HepG2 (cell line): Measurements from ENCODE around the gene MYO1E. TPM values are rescaled to one million over a fixed set of nuclear protein-coding genes. Genes with fewer than 3 reads are reported as not detected.

Source experiments
- ATAC-seq: fragments of 200-7000 bp; cut with Tn5 transposase; 3 replicates; pipeline ENCODE4 v1.9.1; 2020; ENCODE audit warnings: mild to moderate bottlenecking, moderate library complexity
- BruUV-seq: library from RNA; stranded (reverse); fragments of 400-500 nt; replicated peaks from 2 replicates; lab custom pipeline; 2021; lab: Mats Ljungman, UMichigan
- CTCF ChIA-PET: fragments of 300-600 bp; formaldehyde crosslinking; extraction: SDS; loops from one replicate; lab custom pipeline; 2021; ENCODE audit warnings: low total read pairs, inconsistent platforms, low intra/inter-chr PET ratio; lab: Yijun Ruan, JAX
- POLR2A ChIA-PET: fragments of 350-600 bp; sonication (Branson Sonifier 250); formaldehyde crosslinking; loops from one replicate; lab custom pipeline; 2020; ENCODE audit warnings: antibody characterized with exemption, inconsistent platforms; lab: Yijun Ruan, JAX
- DNase-seq: peaks from one replicate; pipeline ENCODE4 v3.0.0-alpha.2; 2015; ENCODE audit warnings: low spot score
- FAIRE-seq: peaks from 3 replicates; lab custom pipeline; 2011; peaks lifted over from hg19 to GRCh38; lab: Jason Lieb, UNC
- H2AFZ ChIP-seq: one replicate; pipeline ENCODE4 v1.6.1; 2011; ENCODE audit warnings: low read length, inconsistent platforms
- H3K27ac ChIP-seq: fragments of 300-600 bp; 3 replicates; pipeline ENCODE4 v1.8.0; 2011; ENCODE audit warnings: mixed run types, mild to moderate bottlenecking, mixed read lengths, low read length, inconsistent platforms; ENCODE audit not compliant: insufficient read depth; ENCODE audit errors: extremely low read length
- H3K27me3 ChIP-seq, 2 experiments: fragments of 200-600 bp in 1 of 2; 2 replicates in 1 of 2; 3 replicates in 1 of 2; pipeline versions ENCODE4 v1.6.0 to v1.8.0; 2011; ENCODE audit warnings: low read length in 2 of 2, mild to moderate bottlenecking in 2 of 2, moderate library complexity in 2 of 2, inconsistent platforms in 1 of 2; ENCODE audit not compliant: insufficient read depth in 2 of 2, control insufficient read depth in 1 of 2
- H3K36me3 ChIP-seq, 2 experiments: fragments of 200-600 bp in 1 of 2; replicated peaks in 1 of 2; 2 replicates in 1 of 2; 3 replicates in 1 of 2; pipeline versions ENCODE4 v1.5.1 to v1.8.0; 2011; ENCODE audit warnings: low read length in 2 of 2, inconsistent platforms in 1 of 2; ENCODE audit not compliant: insufficient read depth in 2 of 2, control insufficient read depth in 1 of 2
- H3K4me1 ChIP-seq: 2 replicates; pipeline ENCODE4 v1.5.1; 2012; ENCODE audit warnings: low read length, inconsistent platforms; ENCODE audit not compliant: insufficient read depth
- H3K4me2 ChIP-seq: 2 replicates; pipeline ENCODE4 v1.6.0; 2011; ENCODE audit warnings: low read depth, low read length, inconsistent platforms
- H3K4me3 ChIP-seq, 3 experiments: fragments of 200-600 bp in 1 of 3; sonication (generic), shearing (Covaris generic) in 1 of 3; replicated peaks in 1 of 3; 2 replicates each; pipeline ENCODE4 v1.5.1; 2011 to 2016; ENCODE audit warnings: low read length in 3 of 3, inconsistent platforms in 2 of 3, low read depth in 2 of 3, mild to moderate bottlenecking in 2 of 3, control low read depth in 1 of 3, mixed read lengths in 1 of 3; ENCODE audit not compliant: insufficient read depth in 1 of 3
- H3K79me2 ChIP-seq: one replicate; pipeline ENCODE4 v1.6.1; 2011; ENCODE audit warnings: low read length, inconsistent platforms; ENCODE audit not compliant: insufficient read depth
- H3K9ac ChIP-seq: 2 replicates; pipeline ENCODE4 v1.6.0; 2011; ENCODE audit warnings: mild to moderate bottlenecking, low read depth, low read length, inconsistent platforms; ENCODE audit not compliant: insufficient read depth
- H3K9me3 ChIP-seq: 2 replicates; pipeline ENCODE4 v1.5.1; 2012; ENCODE audit warnings: mild to moderate bottlenecking, low read length
- H4K20me1 ChIP-seq: 2 replicates; pipeline ENCODE4 v1.6.0; 2011; ENCODE audit warnings: inconsistent platforms, mild to moderate bottlenecking, low read length, moderate library complexity; ENCODE audit not compliant: insufficient read depth
- ATF7 ChIP-seq, 2 experiments: fragments of 450-650 bp in 1 of 2; sonication (generic) in 1 of 2; formaldehyde crosslinking in 1 of 2; IDR thresholded peaks; 2 replicates each; pipeline versions ENCODE4 v1.4.0 to v1.6.1; 2016 to 2020; ENCODE audit warnings: antibody characterized with exemption in 1 of 2, mild to moderate bottlenecking in 1 of 2, missing genetic modification reagents in 1 of 2
- PHF20 ChIP-seq: sonication (generic); formaldehyde crosslinking; IDR thresholded peaks from 2 replicates; pipeline ENCODE4 v1.5.0; 2020; ENCODE audit warnings: mild to moderate bottlenecking, missing genetic modification reagents
- REL ChIP-seq: sonication (generic); formaldehyde crosslinking; conservative IDR thresholded peaks from 2 replicates; pipeline ENCODE4 v1.8.0; 2022; ENCODE audit warnings: mild to moderate bottlenecking, missing genetic modification reagents, moderate library complexity
- RFX5 ChIP-seq: IDR thresholded peaks from 2 replicates; pipeline ENCODE4 v1.6.1; 2011; ENCODE audit warnings: low read depth, low read length, improper control_type of control experiment
- SKIL ChIP-seq: sonication (generic); formaldehyde crosslinking; IDR thresholded peaks from 2 replicates; pipeline ENCODE4 v1.8.0; 2022; ENCODE audit warnings: missing genetic modification reagents, mild to moderate bottlenecking, moderate library complexity, borderline replicate concordance
- SRSF4 ChIP-seq: fragments of 200-400 bp; formaldehyde crosslinking; IDR thresholded peaks from one replicate; pipeline ENCODE4 v1.6.1; 2018; ENCODE audit warnings: mild to moderate bottlenecking, low read depth, low read length, moderate library complexity; ENCODE audit not compliant: poor library complexity, severe bottlenecking
- SUZ12 ChIP-seq: fragments of 150-350 bp; IDR thresholded peaks from 2 replicates; pipeline ENCODE4 v1.6.1; 2014; ENCODE audit warnings: low read depth, low read length
- ZFP82 ChIP-seq: sonication (generic); formaldehyde crosslinking; IDR thresholded peaks from 2 replicates; pipeline ENCODE4 v1.5.1; 2020; ENCODE audit warnings: mild to moderate bottlenecking, missing genetic modification reagents, borderline replicate concordance
- ZHX2 ChIP-seq, 2 experiments: sonication (generic) in 1 of 2; formaldehyde crosslinking in 1 of 2; IDR thresholded peaks; 2 replicates each; pipeline versions ENCODE4 v1.6.1 to v1.9.0; 2014 to 2022; ENCODE audit warnings: antibody characterized with exemption in 1 of 2, borderline replicate concordance in 1 of 2, inconsistent platforms in 1 of 2, low read depth in 1 of 2, missing genetic modification reagents in 1 of 2
- ZNF136 ChIP-seq: sonication (generic); formaldehyde crosslinking; IDR thresholded peaks from 2 replicates; pipeline ENCODE4 v1.8.1; 2022; ENCODE audit warnings: low read depth, mild to moderate bottlenecking, moderate library complexity, missing genetic modification reagents
- WGBS: methylation state at CpG from one replicate; pipeline ENCODE4 v1.1.6; 2017; ENCODE audit warnings: low lambda C conversion rate; 5-methylcytosine and 5-hydroxymethylcytosine counted together
- in situ Hi-C: cut with HindIII; loops from 2 replicates; pipeline ENCODE4 v1.10.0; 2017; ENCODE audit warnings: low pct_unique_long_range_greater_than_20kb; ENCODE audit not compliant: extremely low pct_ligation_motif_present
- intact Hi-C: fragments of 100-400 bp; cut with micrococcal nuclease; formaldehyde crosslinking; loops from one replicate; pipeline ENCODE4 v1.10.0; 2022; ENCODE audit not compliant: unreplicated experiment
- polyA plus RNA-seq, 8 experiments: library from polyadenylated mRNA; depleted of rRNA in 3 of 8; stranded (reverse) in 7 of 8; unstranded in 1 of 8; fragments of >200 nt; fragmentation: Illumina TruSeq in 4 of 8; extraction: Trizol in 4 of 8; gene quantifications; 2 replicates each; pipeline versions ENCODE4 v1.2.1 to v1.2.3, GENCODE V29; 2011 to 2016; ENCODE audit warnings: low read depth in 4 of 8, missing spikeins in 1 of 8, mixed read lengths in 1 of 8; ENCODE audit not compliant: insufficient read depth in 1 of 8
- total RNA-seq, 5 experiments: library from RNA; depleted of rRNA; stranded (reverse); fragments of >200 nt; fragmentation: Illumina TruSeq; extraction: Trizol; gene quantifications; 2 replicates each; pipeline ENCODE4 v1.2.3, GENCODE V29; 2016; ENCODE audit warnings: low read depth in 1 of 5

The MYO1E gene
- total and polyA plus RNA-seq, 2 of the 13 experiments (the other 11 are each of a cell fraction or from before 2014, with no cell fraction given), result 15.7 to 25.1 TPM

GRCh38 chr15:59203008-59203407, 169.7 kb downstream of the MYO1E start:
- peaks cover 13 to 50% of the 10 kb centered on the region in 2 experiments for H3K36me3 ChIP-seq
- no peak overlapping the region for H3K4me2 ChIP-seq
- no peak overlapping the region for H3K27ac ChIP-seq
- H4K20me1 ChIP-seq, result no peaks in the 10 kb centered on the region
- BruUV-seq, result no TSS peak
- no peaks in the 10 kb centered on the region for H3K27me3 ChIP-seq
- no peak overlapping the region for H3K4me3 ChIP-seq
- no peak overlapping the region for H3K9ac ChIP-seq
- intact Hi-C loops (no loop called here), in situ Hi-C loops (no loop called here)
- ChIA-PET POLR2A (no interaction called here), CTCF (no interaction called here)
- WGBS, result 93% methylated on average over 6 of the region's 6 CpGs
- ATAC-seq, result no peak
- FAIRE-seq, result no peak
- no peaks in the 10 kb centered on the region for H3K4me1 ChIP-seq
- no peaks in the 10 kb centered on the region for H3K79me2 ChIP-seq
- H3K9me3 ChIP-seq, result no peaks in the 10 kb centered on the region
- TF ChIP-seq SRSF4 (no peak), SUZ12 (no peak), PHF20 (no peak)
- H2AFZ ChIP-seq, result no peak overlapping the region
- no peak for DNase-seq

GRCh38 chr15:59200560-59200959, 172.1 kb downstream of the MYO1E start:
- no peak for DNase-seq
- ATAC-seq, result no peak
- intact Hi-C loops, result no loop called here
- H3K27me3 ChIP-seq, result no peaks in the 10 kb centered on the region
- no peaks in the 10 kb centered on the region for H3K79me2 ChIP-seq
- no TSS peak for BruUV-seq
- ChIA-PET POLR2A (no interaction called here), CTCF (no interaction called here)
- no peak overlapping the region for H3K4me3 ChIP-seq
- H4K20me1 ChIP-seq, result no peaks in the 10 kb centered on the region
- no peak overlapping the region for H3K4me2 ChIP-seq
- H3K36me3 ChIP-seq, result peaks cover 10 to 27% of the 10 kb centered on the region in 2 experiments
- H3K27ac ChIP-seq, result no peak overlapping the region
- 96% methylated on average over 9 of the region's 9 CpGs for WGBS
- in situ Hi-C loops, result no loop called here
- no peaks in the 10 kb centered on the region for H3K4me1 ChIP-seq
- no peak overlapping the region for H3K9ac ChIP-seq
- H3K9me3 ChIP-seq, result no peaks in the 10 kb centered on the region
- H2AFZ ChIP-seq, result no peak overlapping the region
- FAIRE-seq, result no peak
- no peak for TF ChIP-seq ATF7 (IDR thresholded peaks at IDR 0.05)
- no peak for TF ChIP-seq ATF7 (CRISPR knock-in tag; IDR thresholded peaks at IDR 0.05)
- TF ChIP-seq ZNF136 (CRISPR knock-in tag), result no peak
- no peak for TF ChIP-seq RFX5
- TF ChIP-seq SKIL (CRISPR knock-in tag), result no peak
- no peak for TF ChIP-seq ZFP82 (CRISPR knock-in tag)
- no peak for TF ChIP-seq ZHX2 (IDR thresholded peaks at IDR 0.05; ENCODE audit: low read depth)
- TF ChIP-seq ZHX2 (CRISPR knock-in tag; IDR thresholded peaks at IDR 0.05; ENCODE audit: borderline replicate concordance), result no peak
- no peak for TF ChIP-seq REL
